Activated T-helper 2 cell treated with anti-CD3 and anti-CD28 coated beads, Interferon-gamma antibody, Interleukin-2, Interleukin-4, amounts not matched to agents 10 μg/mL and 5 μg/mL and 100 μg/mL, durations not matched to agents 14 hours and 24 hours and 36 hours (primary cell): Measurements from ENCODE around the gene CCDC183. TPM values are rescaled to one million over a fixed set of nuclear protein-coding genes. Genes with fewer than 3 reads are reported as not detected.

Experiments
- DNase-seq: peaks from one replicate; pipeline ENCODE4 v3.0.0; 2021; ENCODE audit warnings: low spot score
- H3K27ac Mint-ChIP-seq: one replicate; pipeline ENCODE4 v1.8.0; 2021; ENCODE audit warnings: mixed read lengths
- H3K27me3 Mint-ChIP-seq: one replicate; pipeline ENCODE4 v1.8.0; 2021; ENCODE audit warnings: low read depth, mixed read lengths
- H3K36me3 Mint-ChIP-seq: one replicate; pipeline ENCODE4 v1.8.0; 2021; ENCODE audit warnings: low read depth, mixed read lengths
- H3K4me1 Mint-ChIP-seq: one replicate; pipeline ENCODE4 v1.8.0; 2021; ENCODE audit warnings: low read depth, mixed read lengths
- H3K4me3 Mint-ChIP-seq: one replicate; pipeline ENCODE4 v1.8.0; 2021; ENCODE audit warnings: low read depth, mild to moderate bottlenecking, moderate library complexity, mixed read lengths
- H3K9me3 Mint-ChIP-seq: one replicate; pipeline ENCODE4 v1.8.0; 2021; ENCODE audit warnings: mixed read lengths
- intact Hi-C: fragments of 100-400 bp; cut with micrococcal nuclease; formaldehyde crosslinking; loops from one replicate; pipeline ENCODE4 v1.15.1; 2023
- total RNA-seq: library from RNA; stranded (reverse); gene quantifications from 2 replicates; pipeline ENCODE4 v1.2.3, GENCODE V29; 2022

CCDC183 gene
- total RNA-seq, 1 donor from 2014 or later, result not detected

- Mint-ChIP-seq H3K4me1 (peaks cover 6% of the 10 kb centered on the region), H3K4me3 (peak overlapping the region; percentile 13), H3K9me3 (no peaks in the 10 kb centered on the region), H3K36me3 (peaks cover 19% of the 10 kb centered on the region), H3K27me3 (peaks cover 9% of the 10 kb centered on the region), H3K27ac (peak overlapping the region; percentile 49)
- intact Hi-C loops, result loop anchor here (5.0 to 10.0 kb wide), 3 partner anchors 39 to 328 kb away; partner anchors contain the start of genes LRRC26, NPDC1, RABL6 and TMEM210
- DNase-seq, result no peak
Observed at GRCh38 chr9:136846376-136847087, 50.4 kb downstream of the CCDC183 start.

- Mint-ChIP-seq H3K4me3 (peak overlapping the region; percentile 96), H3K9me3 (no peaks in the 10 kb centered on the region), H3K27me3 (peaks cover 9% of the 10 kb centered on the region), H3K36me3 (peaks cover 21% of the 10 kb centered on the region), H3K27ac (peak overlapping the region; percentile 81), H3K4me1 (peaks cover 6% of the 10 kb centered on the region)
- intact Hi-C loops, result loop anchor here (5.0 to 10.0 kb wide), 3 partner anchors 40 to 328 kb away; partner anchors contain the start of genes LRRC26, NPDC1, RABL6 and TMEM210
- no peak for DNase-seq
Observed at GRCh38 chr9:136847088-136847825, 51.1 kb downstream of the CCDC183 start.

GRCh38 chr9:136847826-136848392 is 51.8 kb downstream of the CCDC183 start:
- peaks cover 21% of the 10 kb centered on the region for H3K36me3 Mint-ChIP-seq
- peaks cover 6% of the 10 kb centered on the region for H3K4me1 Mint-ChIP-seq
- peaks cover 9% of the 10 kb centered on the region for H3K27me3 Mint-ChIP-seq
- intact Hi-C loops, result loop anchor here (2.0 to 10.0 kb wide), 5 partner anchors 41 to 327 kb away; partner anchors contain the start of genes C8G, FBXW5, LRRC26 and NPDC1
- DNase-seq, result peak; percentile 81
- H3K27ac Mint-ChIP-seq, result peak overlapping the region; percentile 81
- peak overlapping the region; percentile 96 for H3K4me3 Mint-ChIP-seq
- no peaks in the 10 kb centered on the region for H3K9me3 Mint-ChIP-seq

- peak; percentile 43 for DNase-seq
- intact Hi-C loops, result loop anchor here (1.0 to 10.0 kb wide), 7 partner anchors 38 to 326 kb away; partner anchors contain the start of genes C8G, FBXW5, LRRC26 and NPDC1
- Mint-ChIP-seq H3K4me3 (peak overlapping the region; percentile 96), H3K27me3 (peaks cover 9% of the 10 kb centered on the region), H3K4me1 (peaks cover 6% of the 10 kb centered on the region), H3K36me3 (peaks cover 21% of the 10 kb centered on the region), H3K27ac (peak overlapping the region; percentile 84), H3K9me3 (no peaks in the 10 kb centered on the region)
Observed at GRCh38 chr9:136848393-136849037, 52.4 kb downstream of the CCDC183 start.

- peaks cover 6% of the 10 kb centered on the region for H3K4me1 Mint-ChIP-seq
- intact Hi-C loops, result loop anchor here (1.0 to 10.0 kb wide), 7 partner anchors 37 to 326 kb away; partner anchors contain the start of genes C8G, FBXW5, LRRC26 and NPDC1
- peaks cover 9% of the 10 kb centered on the region for H3K27me3 Mint-ChIP-seq
- H3K9me3 Mint-ChIP-seq, result no peaks in the 10 kb centered on the region
- DNase-seq, result peak; percentile 97
- H3K27ac Mint-ChIP-seq, result peak within 1 kb of the TSS; percentile 91
- H3K4me3 Mint-ChIP-seq, result peak within 1 kb of the TSS; percentile 96
- H3K36me3 Mint-ChIP-seq, result peaks cover 21% of the 10 kb centered on the region
Observed at GRCh38 chr9:136849038-136849959, 53.2 kb downstream of the CCDC183 start, which contains the start of gene PHPT1. Gene PHPT1, plus strand, starts transcription at chr9:136849409. Its CDS starts 22 bp downstream, at chr9:136849431.

GRCh38 chr9:136849960-136850865 is 54.1 kb downstream of the CCDC183 start:
- H3K27me3 Mint-ChIP-seq, result peaks cover 9% of the 10 kb centered on the region
- peaks cover 21% of the 10 kb centered on the region for H3K36me3 Mint-ChIP-seq
- H3K9me3 Mint-ChIP-seq, result no peaks in the 10 kb centered on the region
- no peak overlapping the region for H3K27ac Mint-ChIP-seq
- H3K4me1 Mint-ChIP-seq, result peaks cover 6% of the 10 kb centered on the region
- intact Hi-C loops, result loop anchor here (1.0 to 10.0 kb wide), 7 partner anchors 36 to 325 kb away; partner anchors contain the start of genes C8G, FBXW5, LRRC26 and NPDC1
- DNase-seq, result no peak
- peak overlapping the region; percentile 96 for H3K4me3 Mint-ChIP-seq

- Mint-ChIP-seq H3K4me1 (peaks cover 6% of the 10 kb centered on the region), H3K36me3 (peaks cover 21% of the 10 kb centered on the region), H3K4me3 (peak overlapping the region; percentile 26), H3K27me3 (peaks cover 9% of the 10 kb centered on the region), H3K27ac (no peak overlapping the region), H3K9me3 (no peaks in the 10 kb centered on the region)
- no peak for DNase-seq
- intact Hi-C loops, result no loop called here
Observed at GRCh38 chr9:136850866-136851775, 55.0 kb downstream of the CCDC183 start.

GRCh38 chr9:136851941-136852663 is 56.0 kb downstream of the CCDC183 start, which contains the start of gene MAMDC4:
Gene MAMDC4, plus strand, starts transcription at chr9:136852346. Its CDS starts 71 bp downstream, at chr9:136852417.
- Mint-ChIP-seq H3K27ac (no peak within 1 kb of the TSS), H3K4me1 (peaks cover 6% of the 10 kb centered on the region), H3K4me3 (peak within 1 kb of the TSS; percentile 21), H3K36me3 (peaks cover 18% of the 10 kb centered on the region), H3K9me3 (no peaks in the 10 kb centered on the region), H3K27me3 (peaks cover 4% of the 10 kb centered on the region)
- DNase-seq, result no peak
- intact Hi-C loops, result no loop called here

GRCh38 chr9:136852664-136853595 is 56.8 kb downstream of the CCDC183 start:
- H3K9me3 Mint-ChIP-seq, result no peaks in the 10 kb centered on the region
- intact Hi-C loops, result no loop called here
- DNase-seq, result no peak
- H3K27ac Mint-ChIP-seq, result no peak overlapping the region
- H3K36me3 Mint-ChIP-seq, result peaks cover 14% of the 10 kb centered on the region
- H3K4me3 Mint-ChIP-seq, result no peak overlapping the region
- H3K27me3 Mint-ChIP-seq, result no peaks in the 10 kb centered on the region
- peaks cover 1% of the 10 kb centered on the region for H3K4me1 Mint-ChIP-seq
